ENCODE measurements around the gene TMEM132D.

- TF ChIP-seq MAX (IDR thresholded peaks at IDR 0.05; ENCODE audit: low read depth, low read length) (no peak), CTCF (IDR thresholded peaks at IDR 0.05; ENCODE audit: low read depth, low read length) (no peak)
Observed at GRCh38 chr12:129594098-129594497, 309.7 kb downstream of the TMEM132D start.
